ENCODE data around the gene P3H4.

The P3H4 gene

DNA sequence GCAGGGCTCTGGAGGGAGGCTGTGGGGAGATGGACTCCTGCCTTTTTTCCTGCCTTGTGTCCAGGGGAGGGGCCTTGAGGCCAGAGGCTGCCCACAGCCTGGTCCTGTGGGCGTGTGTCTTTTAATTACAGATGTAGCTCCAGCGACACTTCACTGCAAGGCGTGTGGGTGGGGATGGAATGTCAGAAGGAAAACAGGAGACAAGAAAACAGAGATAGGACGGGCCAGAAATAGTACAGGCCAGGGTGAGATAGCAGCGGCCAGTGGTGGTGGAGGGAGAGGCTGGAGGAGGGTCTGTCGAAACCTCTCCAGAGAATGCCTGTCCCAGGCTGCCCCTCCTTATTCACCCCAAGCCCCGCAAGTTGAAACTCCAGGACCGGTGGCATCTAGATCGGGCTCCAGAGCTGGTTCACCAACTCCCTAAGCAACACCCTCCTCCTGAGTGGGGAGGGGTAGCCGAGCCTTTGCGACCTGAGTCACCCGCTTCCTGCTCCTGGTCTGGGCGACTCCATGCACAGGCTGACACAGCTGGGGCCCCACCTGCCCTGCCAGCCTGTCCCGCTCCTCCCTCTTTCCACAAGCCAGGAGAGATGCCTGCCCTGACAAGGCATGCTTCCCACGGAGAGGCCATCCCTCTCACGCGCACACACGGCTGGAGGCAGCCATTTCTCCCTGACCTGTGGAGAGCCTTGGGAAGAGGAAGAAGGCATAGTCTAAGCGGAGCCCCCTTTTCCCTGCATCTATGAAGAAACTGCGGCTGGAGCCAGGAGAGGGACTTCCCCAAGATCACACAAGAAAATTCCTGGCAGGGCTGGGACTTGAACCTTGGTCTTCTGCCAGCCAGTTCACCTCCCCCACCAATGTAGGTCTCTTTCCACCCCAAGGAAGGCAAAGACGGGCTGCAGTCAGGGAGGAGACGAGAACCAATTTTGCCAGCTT is 18.6 kb downstream of the P3H4 start:
- H3K4me3 ChIP-seq (ENCODE audit: low read length): no peak overlapping the region
- H4K20me1 ChIP-seq (ENCODE audit: insufficient read depth, low read length): no peaks in the 10 kb centered on the region
- H3K27ac ChIP-seq (ENCODE audit: low read length): no peak overlapping the region
- no peaks in the 10 kb centered on the region for H3K79me2 ChIP-seq (ENCODE audit: low read length)
- TF ChIP-seq EZH2phosphoT487 (IDR thresholded peaks at IDR 0.05; ENCODE audit: low read depth): no peak
- TF ChIP-seq, protein P1, sequence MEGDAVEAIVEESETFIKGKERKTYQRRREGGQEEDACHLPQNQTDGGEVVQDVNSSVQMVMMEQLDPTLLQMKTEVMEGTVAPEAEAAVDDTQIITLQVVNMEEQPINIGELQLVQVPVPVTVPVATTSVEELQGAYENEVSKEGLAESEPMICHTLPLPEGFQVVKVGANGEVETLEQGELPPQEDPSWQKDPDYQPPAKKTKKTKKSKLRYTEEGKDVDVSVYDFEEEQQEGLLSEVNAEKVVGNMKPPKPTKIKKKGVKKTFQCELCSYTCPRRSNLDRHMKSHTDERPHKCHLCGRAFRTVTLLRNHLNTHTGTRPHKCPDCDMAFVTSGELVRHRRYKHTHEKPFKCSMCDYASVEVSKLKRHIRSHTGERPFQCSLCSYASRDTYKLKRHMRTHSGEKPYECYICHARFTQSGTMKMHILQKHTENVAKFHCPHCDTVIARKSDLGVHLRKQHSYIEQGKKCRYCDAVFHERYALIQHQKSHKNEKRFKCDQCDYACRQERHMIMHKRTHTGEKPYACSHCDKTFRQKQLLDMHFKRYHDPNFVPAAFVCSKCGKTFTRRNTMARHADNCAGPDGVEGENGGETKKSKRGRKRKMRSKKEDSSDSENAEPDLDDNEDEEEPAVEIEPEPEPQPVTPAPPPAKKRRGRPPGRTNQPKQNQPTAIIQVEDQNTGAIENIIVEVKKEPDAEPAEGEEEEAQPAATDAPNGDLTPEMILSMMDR (IDR thresholded peaks at IDR 0.05; ENCODE audit: low read depth, low read length): no peak
- H3K9me3 ChIP-seq (ENCODE audit: insufficient read depth, low read length): no peaks in the 10 kb centered on the region
- H3K36me3 ChIP-seq (replicated peaks; ENCODE audit: low read depth, low read length): no peaks in the 10 kb centered on the region
- no peaks in the 10 kb centered on the region for H3K4me1 ChIP-seq (ENCODE audit: low read length)
- H3K4me2 ChIP-seq (ENCODE audit: low read length): no peak overlapping the region
- H2AFZ ChIP-seq (ENCODE audit: low read depth, low read length): no peak overlapping the region
- H3K27me3 ChIP-seq (ENCODE audit: low read depth, low read length): 0 out of 2 replicates have a peak, but pooled peaks cover 4% of the 10 kb centered on the region
- no peak overlapping the region for H3K9ac ChIP-seq (ENCODE audit: low read length)

DNA sequence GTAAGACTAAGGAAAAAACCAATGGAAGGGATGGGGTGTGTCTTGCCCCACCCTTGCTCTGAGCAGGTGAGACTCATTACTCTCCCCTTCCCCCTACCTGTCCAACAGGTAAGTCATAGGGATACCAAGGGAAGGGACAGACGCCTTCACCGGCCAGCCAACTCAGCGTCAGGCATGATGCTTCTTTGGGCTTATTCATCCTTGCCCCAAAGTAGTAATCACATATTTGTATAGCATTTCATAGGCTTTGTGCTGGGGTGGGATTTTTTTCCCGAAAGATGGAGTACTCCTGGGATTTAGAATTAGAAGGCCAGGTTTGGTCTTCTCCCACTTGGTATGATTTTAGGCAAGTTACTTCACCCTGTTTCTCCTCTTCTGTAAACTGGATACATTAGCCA is 24.7 kb downstream of the P3H4 start:
- Histone ChIP-seq H3K79me2 (ENCODE audit: low read length) (no peaks in the 10 kb centered on the region), H4K20me1 (ENCODE audit: insufficient read depth, low read length) (no peaks in the 10 kb centered on the region), H2AFZ (ENCODE audit: low read depth, low read length) (no peak overlapping the region), H3K27ac (ENCODE audit: low read length) (no peak overlapping the region), H3K9me3 (ENCODE audit: insufficient read depth, low read length) (no peaks in the 10 kb centered on the region), H3K9ac (ENCODE audit: low read length) (no peak overlapping the region), H3K4me1 (ENCODE audit: low read length) (peaks cover 22% of the 10 kb centered on the region), H3K27me3 (ENCODE audit: low read depth, low read length) (0 out of 2 replicates have a peak, but pooled peaks cover 4% of the 10 kb centered on the region), H3K4me2 (ENCODE audit: low read length) (no peak overlapping the region), H3K36me3 (replicated peaks; ENCODE audit: low read depth, low read length) (no peaks in the 10 kb centered on the region), H3K4me3 (ENCODE audit: low read length) (no peak overlapping the region)
- TF ChIP-seq EZH2phosphoT487 (IDR thresholded peaks at IDR 0.05; ENCODE audit: low read depth): no peak
- TF ChIP-seq, protein P1 (IDR thresholded peaks at IDR 0.05; ENCODE audit: low read depth, low read length): no peak

- Histone ChIP-seq H3K9ac (ENCODE audit: low read length) (peak within 1 kb of the TSS; percentile 61), H3K4me1 (ENCODE audit: low read length) (peaks cover 22% of the 10 kb centered on the region), H3K9me3 (ENCODE audit: insufficient read depth, low read length) (no peaks in the 10 kb centered on the region), H3K4me3 (ENCODE audit: low read length) (peak within 1 kb of the TSS; percentile 56), H3K36me3 (replicated peaks; ENCODE audit: low read depth, low read length) (no peaks in the 10 kb centered on the region), H2AFZ (ENCODE audit: low read depth, low read length) (peak within 1 kb of the TSS; percentile 95), H3K4me2 (ENCODE audit: low read length) (peak within 1 kb of the TSS; percentile 76), H3K27ac (ENCODE audit: low read length) (peak within 1 kb of the TSS; percentile 44), H3K79me2 (ENCODE audit: low read length) (no peaks in the 10 kb centered on the region), H4K20me1 (ENCODE audit: insufficient read depth, low read length) (no peaks in the 10 kb centered on the region), H3K27me3 (ENCODE audit: low read depth, low read length) (0 out of 2 replicates have a peak, but pooled peaks cover 4% of the 10 kb centered on the region)
- TF ChIP-seq EZH2phosphoT487 (IDR thresholded peaks at IDR 0.05; ENCODE audit: low read depth): no peak
- TF ChIP-seq, protein P1 (IDR thresholded peaks at IDR 0.05; ENCODE audit: low read depth, low read length): no peak
Observed at GRCh38 chr17:41786227-41787020, 25.3 kb downstream of the P3H4 start, which contains the start of gene JUP. Gene JUP (minus strand): TSS chr17:41786711. CDS start chr17:41771854, 14,857 bp downstream.

All from OCI-LY3 (cell line).